Osteocyte (in vitro differentiated cells): ENCODE measurements around the gene NFIX. TPM values are rescaled to one million over a fixed set of nuclear protein-coding genes. Genes with fewer than 3 reads are reported as not detected.

Experiments
- DNase-seq: peaks from one replicate; pipeline ENCODE4 v3.0.0; 2021; ENCODE audit warnings: mixed read lengths; ENCODE audit not compliant: unreplicated experiment; ENCODE audit errors: extremely low spot score
- H3K27ac Mint-ChIP-seq: one replicate; pipeline ENCODE4 v1.8.0; 2021; ENCODE audit warnings: mild to moderate bottlenecking, mixed read lengths; ENCODE audit not compliant: unreplicated experiment
- H3K27me3 Mint-ChIP-seq: one replicate; pipeline ENCODE4 v1.8.0; 2021; ENCODE audit warnings: mixed read lengths; ENCODE audit not compliant: unreplicated experiment
- H3K36me3 Mint-ChIP-seq: one replicate; pipeline ENCODE4 v1.8.0; 2021; ENCODE audit warnings: mixed read lengths; ENCODE audit not compliant: unreplicated experiment
- H3K4me1 Mint-ChIP-seq: one replicate; pipeline ENCODE4 v1.8.0; 2021; ENCODE audit warnings: mixed read lengths; ENCODE audit not compliant: unreplicated experiment
- H3K4me3 Mint-ChIP-seq: one replicate; pipeline ENCODE4 v1.8.0; 2021; ENCODE audit warnings: mild to moderate bottlenecking, moderate library complexity, mixed read lengths; ENCODE audit not compliant: unreplicated experiment
- H3K9me3 Mint-ChIP-seq: one replicate; pipeline ENCODE4 v1.8.0; 2021; ENCODE audit warnings: mixed read lengths; ENCODE audit not compliant: unreplicated experiment
- total RNA-seq: library from RNA; stranded (reverse); gene quantifications from 2 replicates; pipeline ENCODE4 v1.2.1, GENCODE V29; 2021
- TF ChIP-seq, protein P1 (sequence below): fragments of 200-600 bp; sonication (generic); IDR thresholded peaks from 2 replicates; pipeline ENCODE4 v1.5.0; 2021; ENCODE audit warnings: antibody characterized with exemption, mild to moderate bottlenecking, moderate library complexity

NFIX gene
- total RNA-seq, 1 donor from 2014 or later: 87.0 TPM

DNA sequence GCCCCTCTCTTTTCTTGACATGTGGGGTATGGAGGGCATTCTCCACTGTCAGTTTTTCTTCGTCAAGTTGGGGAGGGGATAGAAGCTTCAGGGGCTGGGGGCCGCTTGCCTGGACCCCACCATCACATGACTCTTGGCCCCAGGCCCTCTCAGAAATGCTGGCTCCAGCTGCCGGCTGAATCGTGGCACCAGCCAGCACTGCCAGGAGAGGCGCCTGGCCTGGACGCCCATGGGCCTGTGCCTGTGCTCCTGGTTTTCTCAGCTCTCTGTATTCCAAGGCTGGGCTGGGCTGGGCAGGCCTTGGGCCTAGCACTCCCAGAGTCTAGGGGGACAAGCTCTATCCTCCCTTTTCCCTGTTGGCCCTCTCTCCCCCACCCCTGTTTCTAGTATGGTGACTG lies 68.8 kb downstream of the NFIX start:
- Mint-ChIP-seq H3K4me3 (no peak overlapping the region), H3K9me3 (no peaks in the 10 kb centered on the region), H3K27me3 (no peaks in the 10 kb centered on the region), H3K36me3 (no peaks in the 10 kb centered on the region), H3K4me1 (peaks cover 38% of the 10 kb centered on the region), H3K27ac (no peak overlapping the region)
- DNase-seq: no peak
- TF ChIP-seq, protein P1, sequence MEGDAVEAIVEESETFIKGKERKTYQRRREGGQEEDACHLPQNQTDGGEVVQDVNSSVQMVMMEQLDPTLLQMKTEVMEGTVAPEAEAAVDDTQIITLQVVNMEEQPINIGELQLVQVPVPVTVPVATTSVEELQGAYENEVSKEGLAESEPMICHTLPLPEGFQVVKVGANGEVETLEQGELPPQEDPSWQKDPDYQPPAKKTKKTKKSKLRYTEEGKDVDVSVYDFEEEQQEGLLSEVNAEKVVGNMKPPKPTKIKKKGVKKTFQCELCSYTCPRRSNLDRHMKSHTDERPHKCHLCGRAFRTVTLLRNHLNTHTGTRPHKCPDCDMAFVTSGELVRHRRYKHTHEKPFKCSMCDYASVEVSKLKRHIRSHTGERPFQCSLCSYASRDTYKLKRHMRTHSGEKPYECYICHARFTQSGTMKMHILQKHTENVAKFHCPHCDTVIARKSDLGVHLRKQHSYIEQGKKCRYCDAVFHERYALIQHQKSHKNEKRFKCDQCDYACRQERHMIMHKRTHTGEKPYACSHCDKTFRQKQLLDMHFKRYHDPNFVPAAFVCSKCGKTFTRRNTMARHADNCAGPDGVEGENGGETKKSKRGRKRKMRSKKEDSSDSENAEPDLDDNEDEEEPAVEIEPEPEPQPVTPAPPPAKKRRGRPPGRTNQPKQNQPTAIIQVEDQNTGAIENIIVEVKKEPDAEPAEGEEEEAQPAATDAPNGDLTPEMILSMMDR: no peak

DNA sequence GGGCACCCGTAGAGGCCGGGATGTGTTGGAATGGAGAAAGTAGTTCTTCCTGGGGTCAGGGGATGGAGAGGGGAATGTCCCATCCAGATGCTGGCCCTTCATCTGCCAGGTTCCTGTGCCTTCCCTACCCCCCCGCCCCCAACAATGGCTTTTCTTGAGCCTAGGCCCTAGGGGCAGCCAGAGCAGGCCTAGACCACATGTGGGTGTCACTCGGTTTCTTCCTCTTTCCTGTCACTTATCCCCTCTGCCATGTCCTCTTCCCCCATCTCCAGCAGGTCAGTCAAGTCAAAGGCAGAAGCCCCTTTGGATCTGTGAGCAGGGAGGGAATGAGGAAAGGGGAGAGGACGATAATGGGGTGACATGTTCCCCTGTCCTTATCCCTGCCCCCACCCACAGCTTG lies 71.0 kb downstream of the NFIX start:
- Mint-ChIP-seq H3K36me3 (no peaks in the 10 kb centered on the region), H3K27ac (no peak overlapping the region), H3K4me3 (no peak overlapping the region), H3K27me3 (no peaks in the 10 kb centered on the region), H3K4me1 (peaks cover 19% of the 10 kb centered on the region), H3K9me3 (no peaks in the 10 kb centered on the region)
- TF ChIP-seq, protein P1: no peak
- DNase-seq: no peak

DNA sequence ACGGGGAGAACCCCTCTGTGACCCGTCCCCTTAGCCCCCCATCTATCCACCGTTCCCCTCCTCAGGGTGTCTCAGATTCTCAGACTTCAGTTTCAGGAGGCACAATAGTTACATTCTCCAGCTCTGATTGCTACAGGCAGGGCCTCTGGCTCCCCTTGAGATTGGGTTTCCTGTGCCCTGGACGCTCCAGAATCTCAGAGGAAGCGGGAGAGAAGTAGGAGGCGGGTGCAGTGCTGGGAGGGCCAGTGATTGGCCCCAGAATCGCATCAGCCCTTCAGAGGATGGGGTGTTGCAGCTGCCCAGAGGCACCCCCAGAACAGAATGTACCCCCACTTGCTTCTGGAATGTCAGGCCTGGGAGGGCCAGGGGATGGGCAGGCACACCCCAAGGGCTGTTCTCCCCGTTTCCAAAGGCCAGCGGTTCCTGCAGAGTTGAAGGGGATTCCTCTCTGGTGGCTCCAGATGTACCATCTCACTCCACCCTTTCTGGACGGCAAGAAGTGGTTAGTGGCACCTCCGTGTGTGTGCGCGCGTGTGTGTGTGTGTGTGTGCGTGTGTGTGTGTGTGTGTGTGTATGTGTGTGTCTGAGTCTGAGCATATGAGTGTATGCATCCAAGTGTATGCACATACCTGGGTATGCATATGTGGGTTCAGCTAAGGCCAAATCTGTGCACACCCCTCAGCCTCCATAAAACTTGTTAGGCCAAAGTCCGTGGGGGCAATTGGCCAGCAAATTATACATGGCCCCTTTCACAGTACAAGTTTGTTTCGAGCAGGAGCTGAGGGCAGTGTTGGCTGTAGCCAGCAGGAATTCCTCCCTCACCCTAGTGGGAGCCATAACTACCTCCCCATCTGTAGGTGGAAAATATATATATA lies 71.9 kb downstream of the NFIX start:
- no peaks in the 10 kb centered on the region for H3K27me3 Mint-ChIP-seq
- H3K4me3 Mint-ChIP-seq: no peak overlapping the region

DNA sequence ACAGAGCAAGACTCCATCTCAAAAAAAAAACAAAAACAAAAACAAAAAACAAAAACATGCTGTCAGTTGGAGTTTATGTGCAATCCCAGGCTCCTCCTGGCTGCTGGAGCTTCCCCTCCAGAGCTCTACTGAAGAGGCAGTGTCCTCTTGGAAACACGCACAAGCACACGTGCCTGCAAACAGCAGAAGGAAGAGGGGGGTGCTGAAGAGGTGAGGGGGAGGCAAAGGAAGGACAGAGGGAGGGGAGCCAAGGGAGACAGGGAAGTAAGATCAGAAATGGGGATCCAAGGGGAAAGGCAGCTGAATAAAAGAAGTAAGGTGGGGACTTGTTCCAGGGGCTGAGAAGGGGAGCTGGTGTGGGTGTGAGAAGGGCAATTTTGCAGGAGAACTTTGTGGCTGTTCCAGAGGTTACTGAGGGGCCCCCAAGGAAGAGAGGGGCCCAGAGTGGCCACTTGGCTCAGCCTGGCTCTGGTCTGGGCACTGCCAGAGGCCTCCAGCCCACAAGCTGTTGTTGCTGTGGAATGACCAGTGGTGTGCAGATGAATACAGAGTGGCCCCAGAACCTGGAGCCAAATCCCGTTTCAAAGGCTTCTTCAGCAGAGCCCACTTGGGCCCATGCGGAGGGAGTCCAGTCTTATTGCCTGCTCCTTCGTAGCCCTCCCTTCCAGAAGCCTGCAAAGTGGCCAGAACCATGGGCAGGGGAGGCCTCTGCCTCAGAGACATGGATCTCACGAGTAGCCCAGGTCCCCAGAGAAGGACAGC lies 73.0 kb downstream of the NFIX start:
- Mint-ChIP-seq H3K27me3 (no peaks in the 10 kb centered on the region), H3K4me1 (peaks cover 7% of the 10 kb centered on the region), H3K9me3 (no peaks in the 10 kb centered on the region), H3K4me3 (no peak overlapping the region), H3K36me3 (no peaks in the 10 kb centered on the region), H3K27ac (no peak overlapping the region)
- TF ChIP-seq, protein P1: no peak
- no peak for DNase-seq

More for the DNA sequence above, 71.9 kb downstream of the NFIX start:
- H3K4me1 Mint-ChIP-seq: peaks cover 10% of the 10 kb centered on the region
- DNase-seq: no peak
- no peak overlapping the region for H3K27ac Mint-ChIP-seq
- no peaks in the 10 kb centered on the region for H3K9me3 Mint-ChIP-seq
- H3K36me3 Mint-ChIP-seq: no peaks in the 10 kb centered on the region
- TF ChIP-seq, protein P1: no peak
